Stimulated activated naive CD4-positive, alpha-beta T cell (primary cell): ENCODE results near the gene NLGN1.

ENCODE experiments used
- DNase-seq, 6 experiments: peaks; one replicate each; lab custom pipeline; 2025; lab: John Stamatoyannopoulos, UW

The NLGN1 gene

GRCh38 chr3:174285242-174285864 is 887.8 kb downstream of the NLGN1 start:
- no peak for DNase-seq

DNA sequence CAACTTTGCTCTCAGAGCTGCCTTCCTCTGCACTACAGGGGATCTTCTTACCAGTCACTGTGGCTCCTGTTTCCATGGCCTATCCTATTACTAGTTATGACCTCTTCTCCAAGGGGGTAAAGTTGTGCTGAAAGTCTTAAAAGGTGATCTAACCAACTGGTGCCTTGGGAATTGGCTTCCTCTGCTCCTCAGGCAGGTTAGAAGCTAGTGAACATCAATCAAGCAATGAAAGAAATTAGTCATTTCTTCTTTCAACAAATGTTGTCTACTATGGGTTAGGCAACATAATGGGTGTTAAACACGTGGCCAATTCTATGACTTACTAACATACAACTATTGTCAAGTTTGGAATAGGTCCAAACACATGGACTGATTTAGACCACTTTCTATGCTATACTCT is 890.2 kb downstream of the NLGN1 start:
- DNase-seq = no peak

DNA sequence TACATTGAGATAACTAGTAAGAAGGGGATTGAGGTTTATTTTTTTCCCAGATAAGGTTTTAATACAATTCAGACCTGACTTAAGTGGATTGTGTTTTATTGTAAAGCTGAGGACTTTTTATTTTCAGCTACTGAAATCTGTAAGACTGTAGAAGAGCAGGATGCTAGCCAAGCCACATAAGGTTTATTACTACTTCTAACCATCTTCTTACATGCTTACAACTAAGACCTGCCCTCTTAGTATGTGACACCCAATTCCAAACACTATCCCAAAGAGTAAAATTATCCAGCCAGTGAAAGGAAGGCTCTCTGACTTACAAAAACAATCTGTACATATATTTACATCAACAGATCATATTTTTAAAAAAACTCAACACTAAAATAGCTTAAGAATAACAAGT is 897.1 kb downstream of the NLGN1 start:
- no peak for DNase-seq

DNA sequence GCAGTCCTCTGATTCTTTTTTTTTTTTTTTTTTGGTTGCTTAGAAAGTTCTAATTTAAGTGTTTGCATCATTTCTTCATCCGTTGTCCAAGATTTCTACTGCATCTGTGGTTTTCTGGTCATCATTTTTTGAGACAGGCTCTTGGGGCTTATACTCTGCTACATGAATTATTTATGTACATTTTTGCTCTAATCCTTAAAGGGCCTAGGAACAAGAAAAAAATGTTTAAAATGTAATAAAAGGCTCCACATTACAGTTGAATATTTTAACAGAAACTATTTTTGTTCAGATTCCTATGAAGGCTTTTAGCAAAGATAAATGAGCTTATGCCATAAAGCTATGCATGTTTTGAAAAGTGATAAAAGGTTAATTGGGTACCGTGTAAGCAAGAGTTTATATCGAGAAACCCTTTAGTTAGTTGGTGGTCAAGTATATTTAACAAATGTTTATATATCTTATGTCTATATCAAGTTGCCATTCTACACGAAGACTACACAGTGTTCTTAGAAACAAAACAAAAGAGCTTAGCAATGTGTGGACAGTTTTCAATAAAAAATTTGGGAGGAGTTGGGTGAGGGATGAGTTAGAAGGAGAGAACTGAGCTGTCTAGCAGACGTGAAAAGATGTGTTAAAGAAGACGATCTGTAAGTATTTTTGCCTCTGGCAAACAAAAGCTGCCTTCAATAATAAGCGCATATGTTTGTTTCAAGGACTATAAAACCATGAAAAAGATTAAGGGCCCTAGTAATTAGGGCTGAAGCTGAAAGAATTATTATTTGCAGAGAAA is 898.0 kb downstream of the NLGN1 start:
- DNase-seq = no peak

GRCh38 chr3:174302746-174303315 is 905.3 kb downstream of the NLGN1 start:
- DNase-seq = no peak

DNA sequence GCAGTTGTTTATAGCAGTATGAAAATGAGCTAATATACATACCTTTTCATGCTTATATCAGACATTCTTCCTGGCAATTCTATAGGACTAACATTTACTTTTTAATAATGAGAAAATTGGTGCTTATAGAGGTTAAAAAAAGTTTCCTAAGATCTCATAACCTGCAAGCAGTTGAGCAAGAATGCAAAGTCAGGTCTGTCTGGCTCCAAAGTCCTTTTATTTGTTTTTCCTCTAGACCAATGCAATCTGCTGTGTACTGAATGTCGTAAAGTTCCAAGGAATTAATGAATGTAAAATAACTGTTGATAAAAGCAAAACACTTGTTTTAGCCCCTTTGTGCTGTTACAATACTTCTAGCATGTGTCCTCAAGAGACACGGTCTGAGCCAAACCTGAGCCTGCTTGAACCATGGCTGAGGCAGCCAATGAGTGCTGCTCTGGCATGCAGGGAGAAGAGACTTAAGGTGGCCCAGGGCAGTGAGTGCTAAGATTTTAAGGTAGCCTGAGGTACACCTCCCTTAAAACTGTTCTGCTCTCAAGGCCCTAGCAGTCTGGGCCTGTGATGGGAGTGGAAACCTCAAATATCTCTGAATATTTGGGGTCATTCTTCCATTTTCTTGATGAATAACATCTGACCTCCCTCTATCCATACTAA is 906.5 kb downstream of the NLGN1 start:
- DNase-seq = no peak

GRCh38 chr3:174308736-174309135 is 911.2 kb downstream of the NLGN1 start:
- DNase-seq = no peak

- no peak for DNase-seq
Measured at GRCh38 chr3:174310475-174310983, 913.0 kb downstream of the NLGN1 start.

DNA sequence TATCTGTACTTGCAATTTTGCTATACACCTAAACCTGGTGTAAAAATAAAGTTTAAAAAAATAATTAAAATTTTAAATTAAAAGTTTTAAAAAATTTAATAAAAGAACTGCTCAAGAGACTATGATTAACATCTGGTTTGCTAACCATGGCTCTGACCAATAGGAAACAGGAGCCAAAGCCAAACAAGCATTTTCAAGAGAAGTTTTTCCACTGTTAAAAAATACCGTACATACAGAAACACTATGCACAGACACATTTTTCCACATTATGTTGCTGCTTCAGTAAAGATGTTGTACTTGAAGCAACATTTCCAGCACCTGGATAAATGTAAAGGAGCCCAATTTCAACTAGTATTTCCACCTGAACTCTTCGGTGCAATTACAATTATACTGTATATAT is 917.7 kb downstream of the NLGN1 start:
- no peak for DNase-seq

GRCh38 chr3:174317005-174317404 is 919.5 kb downstream of the NLGN1 start:
- no peak for DNase-seq

DNA sequence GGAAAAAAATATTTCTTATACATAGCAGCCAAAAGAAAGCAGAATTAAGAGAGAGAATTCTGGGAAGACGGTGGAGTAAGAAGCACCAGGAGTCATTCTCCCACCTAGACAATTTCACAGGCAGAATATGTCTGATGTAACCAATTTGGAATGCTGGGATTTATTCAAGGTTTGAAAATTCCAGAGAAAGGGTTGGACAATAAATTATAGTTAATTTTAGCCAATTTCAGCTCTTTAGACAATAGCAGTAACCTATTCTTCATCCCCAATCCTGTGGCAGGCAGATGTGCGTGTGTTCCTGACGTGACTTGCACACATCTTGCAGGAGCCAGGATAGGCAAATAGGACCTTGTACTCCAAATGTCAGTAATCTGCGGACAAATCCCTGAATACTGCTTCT is 920.6 kb downstream of the NLGN1 start:
- DNase-seq = no peak

GRCh38 chr3:174321548-174321947 is 924.0 kb downstream of the NLGN1 start:
- DNase-seq = no peak

DNA sequence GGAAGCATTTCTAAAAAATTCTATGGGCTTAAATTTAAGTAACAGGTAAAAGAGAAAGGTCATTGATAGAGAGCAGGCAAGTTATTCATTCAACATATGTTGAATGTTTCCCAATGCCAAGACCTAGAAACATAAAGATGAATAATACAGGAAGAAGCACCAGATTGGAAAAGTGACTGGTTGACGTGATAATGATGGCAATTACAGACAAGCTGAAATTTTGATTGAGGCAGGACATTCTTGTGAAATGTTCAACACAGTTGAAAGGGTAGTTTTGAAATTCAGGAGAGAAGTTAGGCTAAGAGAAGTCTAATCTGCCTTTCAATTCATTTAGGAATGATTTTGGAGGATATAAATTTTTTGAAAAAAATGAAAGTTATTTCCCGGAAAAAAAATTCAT is 925.2 kb downstream of the NLGN1 start:
- DNase-seq = no peak

DNA sequence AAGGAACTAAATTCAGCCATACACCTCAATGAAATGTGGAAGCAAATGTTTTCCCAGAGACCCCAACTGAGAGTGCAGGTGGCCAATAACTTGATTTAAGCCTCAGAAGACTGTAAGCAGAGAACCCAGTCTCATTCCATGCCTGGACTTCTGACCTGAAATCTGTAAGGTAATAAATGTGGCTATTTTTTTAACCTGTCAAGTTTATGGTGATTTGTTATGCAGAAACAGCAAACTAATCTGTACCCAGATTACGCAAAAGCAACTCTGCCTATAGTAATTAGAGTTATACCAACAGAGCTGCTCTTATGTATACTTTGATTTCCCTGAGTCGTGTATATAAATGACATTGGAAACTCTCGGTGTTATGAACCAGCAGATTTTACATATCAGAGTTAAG is 927.6 kb downstream of the NLGN1 start:
- DNase-seq = no peak

- DNase-seq = no peak
Measured at GRCh38 chr3:174325834-174326700, 928.5 kb downstream of the NLGN1 start.

GRCh38 chr3:174329321-174329720 is 931.8 kb downstream of the NLGN1 start:
- DNase-seq = no peak

DNA sequence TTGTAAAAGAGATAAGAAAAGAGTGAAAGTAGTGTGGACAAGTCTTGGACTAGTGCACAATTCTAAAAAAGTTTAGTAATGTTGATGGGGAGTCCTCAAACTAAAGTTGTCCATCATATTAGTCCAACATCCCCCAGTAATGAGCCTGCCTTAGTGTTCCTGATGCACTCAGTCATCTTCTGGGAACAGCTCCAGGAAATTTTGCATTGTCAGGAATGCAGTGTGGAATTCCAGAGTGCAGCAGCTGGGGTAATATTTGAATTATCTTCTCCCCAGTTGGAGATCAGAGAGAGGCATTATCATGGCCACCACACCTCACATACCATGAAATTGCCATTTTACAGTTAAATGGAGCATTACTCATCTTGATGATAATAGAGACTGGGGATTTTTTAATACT is 932.8 kb downstream of the NLGN1 start:
- DNase-seq = no peak

GRCh38 chr3:174331095-174331800 is 933.7 kb downstream of the NLGN1 start:
- DNase-seq = no peak

DNA sequence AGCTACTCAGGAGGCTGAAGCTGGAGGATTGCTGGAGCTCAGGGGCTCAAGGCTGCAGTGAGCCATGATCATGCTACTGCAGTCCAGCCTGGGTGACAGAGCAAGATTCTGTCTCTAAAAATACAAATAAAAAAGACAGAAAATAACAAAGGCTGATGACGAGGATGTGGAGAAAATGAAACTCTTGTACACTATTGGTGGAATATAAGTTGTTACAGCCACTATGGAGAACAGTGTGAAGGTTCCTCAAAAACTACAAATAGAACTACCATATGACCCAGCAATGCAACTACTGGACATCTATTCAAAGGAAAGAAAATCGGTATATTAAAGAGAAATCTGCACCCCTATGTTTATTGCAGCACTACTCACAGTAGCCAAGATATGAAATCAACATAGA is 934.8 kb downstream of the NLGN1 start:
- no peak for DNase-seq

- no peak for DNase-seq
Measured at GRCh38 chr3:174333640-174334039, 936.1 kb downstream of the NLGN1 start.

DNA sequence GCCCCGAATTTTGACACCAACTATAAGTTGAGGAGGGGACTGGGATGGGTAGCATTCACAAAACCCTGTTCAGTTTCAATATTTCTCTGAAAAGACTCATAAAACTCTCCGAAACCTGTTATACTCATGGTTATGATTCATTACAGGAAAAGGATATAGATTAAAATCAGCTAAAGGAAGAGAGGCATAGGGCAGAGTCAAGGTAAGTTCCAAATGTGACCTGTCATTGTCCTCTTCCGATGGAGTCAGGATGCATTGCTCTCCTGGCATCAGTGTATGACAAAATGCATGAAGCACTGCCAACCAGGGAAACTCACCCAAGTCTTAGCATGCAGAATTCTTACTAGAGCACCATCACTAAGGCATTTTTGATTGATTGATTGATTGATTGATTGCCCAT is 936.6 kb downstream of the NLGN1 start:
- DNase-seq = no peak
